HG03108 (cell line): ENCODE data around the gene SRD5A1.

Experiments
- ATAC-seq: cut with Tn5 transposase; IDR thresholded peaks from one replicate; pipeline ENCODE4 v1.9.1; 2021; ENCODE audit warnings: moderate library complexity; ENCODE audit not compliant: unreplicated experiment

Gene SRD5A1

GRCh38 chr5:6711409-6712141 is 78.3 kb downstream of the SRD5A1 start:
- no peak for ATAC-seq

DNA sequence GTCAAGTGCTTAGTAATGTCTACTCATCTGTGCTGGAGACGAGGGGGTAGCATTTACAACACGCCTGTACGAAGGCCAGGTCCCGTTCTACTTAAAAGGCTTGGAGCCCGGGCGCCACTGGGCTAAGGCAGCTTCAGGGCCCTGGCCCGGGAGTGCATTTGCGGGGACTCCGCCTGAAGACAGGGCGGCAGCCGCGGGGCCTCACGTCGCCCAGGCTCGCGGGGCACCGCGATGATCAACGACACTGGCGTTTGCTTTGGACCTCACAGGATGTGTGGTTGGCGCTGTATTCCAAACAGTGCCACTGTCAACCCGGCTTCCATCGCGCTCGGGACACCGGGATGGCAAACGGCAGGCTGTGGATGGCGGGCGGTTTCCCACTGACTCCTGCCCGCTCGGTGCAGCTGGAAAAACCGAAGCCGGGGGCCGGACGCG is 78.9 kb downstream of the SRD5A1 start:
- no peak for ATAC-seq

DNA sequence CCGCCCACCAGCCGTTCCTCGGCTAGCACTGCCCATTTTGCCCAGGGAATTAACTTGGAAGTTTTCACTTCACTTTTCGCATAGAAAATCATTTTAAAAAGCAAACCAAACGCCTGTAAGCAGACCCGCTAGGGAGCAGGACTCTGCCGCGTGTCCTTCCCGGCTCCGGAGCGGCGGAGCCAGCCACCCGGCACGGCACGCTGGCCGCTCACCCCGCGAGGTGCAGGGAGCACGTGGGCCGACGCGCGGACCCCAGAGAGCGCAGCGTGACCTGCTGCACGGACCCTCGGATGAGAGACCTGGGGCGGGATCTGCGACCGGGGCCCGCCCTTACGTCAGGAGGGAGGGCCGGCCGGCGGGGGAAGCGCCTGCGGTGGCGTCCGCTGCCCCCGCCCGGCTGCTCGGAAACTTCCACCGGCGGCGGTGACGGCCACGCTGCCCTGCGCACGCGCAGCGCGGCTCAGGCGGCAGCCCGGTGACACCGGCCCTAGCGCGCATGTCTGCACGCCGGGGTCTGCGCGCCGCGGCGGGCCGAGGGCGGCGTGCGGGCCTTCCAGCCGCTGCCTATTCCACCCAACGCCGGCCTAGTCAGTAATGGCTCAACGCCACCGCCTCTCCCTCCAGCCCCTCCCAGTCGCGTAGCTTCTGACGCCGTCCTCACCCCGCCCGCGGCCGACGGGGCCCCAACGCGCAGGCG is 79.5 kb downstream of the SRD5A1 start:
- peak; percentile 55 for ATAC-seq

GRCh38 chr5:6713274-6714225 is 80.3 kb downstream of the SRD5A1 start, which contains the start of gene TENT4A:
TSS of gene TENT4A (plus strand) at chr5:6713432. CDS start at chr5:6713984, 552 bp downstream.
- peak; percentile 9 for ATAC-seq

GRCh38 chr5:6714226-6715041 is 81.2 kb downstream of the SRD5A1 start:
- no peak for ATAC-seq

DNA sequence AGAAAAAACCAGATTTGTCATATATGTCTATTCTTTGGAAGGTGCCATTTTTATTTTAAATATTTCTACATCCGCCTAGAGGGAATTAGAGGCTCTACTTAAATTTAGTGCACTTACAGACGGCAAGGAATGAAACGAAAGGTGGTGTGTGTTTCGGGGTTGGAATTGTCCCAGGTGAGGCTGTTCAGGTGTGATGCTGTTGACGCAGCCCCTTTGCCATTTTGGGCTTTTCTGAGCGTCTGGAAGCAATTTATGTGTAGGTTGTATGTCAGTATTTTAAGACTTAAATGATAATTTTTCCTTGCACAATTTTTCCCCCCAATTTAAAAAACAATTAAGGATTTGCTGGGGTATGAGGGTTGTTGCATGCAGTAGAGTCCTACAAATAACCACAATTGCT is 82.0 kb downstream of the SRD5A1 start:
- ATAC-seq, result no peak

DNA sequence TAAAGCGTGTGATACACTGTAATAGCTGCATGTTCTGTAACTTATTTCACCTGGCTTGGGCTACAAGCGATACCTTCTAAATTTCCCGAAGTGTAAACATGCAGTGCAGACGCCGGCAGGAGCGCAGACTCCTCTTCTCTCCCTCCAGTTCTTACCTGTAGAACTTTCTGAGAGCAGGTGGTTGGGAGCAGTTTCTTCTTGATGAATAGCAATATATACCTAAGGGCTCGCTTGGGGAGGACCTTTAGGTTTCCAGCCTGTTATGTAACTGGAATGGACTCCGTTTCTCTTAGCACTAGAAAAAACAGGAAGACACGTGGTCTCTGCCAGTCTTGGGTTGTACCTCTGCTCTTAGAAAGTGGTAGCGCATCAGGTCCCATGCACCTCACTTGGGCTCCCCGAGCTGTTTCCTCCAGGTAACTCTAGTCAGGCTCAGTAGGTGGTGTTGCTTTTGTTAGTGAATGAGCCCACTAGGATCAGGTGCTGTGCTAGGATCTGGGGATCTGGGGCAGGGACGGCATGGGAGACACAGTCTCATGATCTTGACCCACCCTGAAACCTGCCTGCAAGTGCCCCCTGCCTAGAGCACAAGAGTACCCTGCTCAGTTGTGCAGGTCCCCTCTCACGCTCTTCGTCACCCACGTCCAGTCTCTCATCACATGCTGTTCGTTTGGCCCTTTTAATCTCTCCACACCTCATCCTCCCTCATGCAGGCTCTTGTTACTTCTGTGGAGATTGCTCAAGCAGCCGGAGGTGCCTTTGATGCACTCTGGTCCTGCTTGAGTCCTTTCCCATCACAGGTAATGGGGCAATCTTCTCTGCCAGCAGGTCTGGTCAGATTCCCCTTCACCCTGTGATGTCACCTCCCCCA is 82.8 kb downstream of the SRD5A1 start:
- no peak for ATAC-seq

DNA sequence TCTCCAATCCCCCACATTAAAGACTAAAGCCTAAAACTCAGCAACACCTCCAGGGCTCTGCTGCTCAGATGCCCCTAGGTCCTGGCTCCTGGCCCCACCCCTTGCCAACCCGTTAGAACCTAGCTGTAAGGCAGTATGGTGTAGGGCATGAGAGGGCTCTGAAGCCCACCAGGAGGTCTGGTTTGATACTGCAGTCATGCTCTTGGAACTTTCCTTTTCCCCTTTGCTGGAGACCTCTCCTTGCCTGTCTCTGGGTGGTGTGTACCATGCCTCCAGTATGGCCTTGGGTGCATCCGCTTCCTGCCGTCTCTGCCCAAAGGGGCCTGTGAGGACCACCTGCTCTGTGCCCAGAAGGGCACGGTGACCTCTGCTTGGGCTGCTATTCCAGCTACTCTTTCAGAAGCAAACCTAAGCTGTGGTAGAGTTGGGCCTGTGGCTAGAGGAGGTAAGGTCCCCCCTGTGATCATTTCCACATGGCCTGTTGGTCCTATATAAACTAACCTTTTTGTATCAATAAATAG is 83.4 kb downstream of the SRD5A1 start:
- ATAC-seq, result no peak

DNA sequence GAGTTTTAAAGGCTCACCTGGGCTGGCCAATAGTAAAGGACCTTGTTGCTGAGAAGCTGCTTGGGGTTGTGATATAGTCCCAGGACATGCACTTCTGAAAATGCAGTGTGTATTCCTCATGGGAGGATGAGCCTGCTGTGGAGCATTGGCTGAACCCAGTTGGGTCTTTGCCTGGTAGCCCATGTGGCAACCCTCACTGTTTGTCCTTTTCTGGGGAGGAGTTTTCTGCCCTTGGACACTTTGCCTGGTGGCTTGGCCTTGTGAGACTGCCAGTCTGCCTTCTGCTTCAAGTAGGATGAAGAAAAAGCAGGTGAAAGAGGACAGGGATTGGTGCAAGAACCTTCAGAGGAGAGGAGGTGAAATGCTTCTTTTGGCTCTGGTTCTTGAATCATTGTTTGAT is 84.0 kb downstream of the SRD5A1 start:
- ATAC-seq, result no peak

GRCh38 chr5:6717687-6718086 is 84.4 kb downstream of the SRD5A1 start:
- ATAC-seq, result no peak

GRCh38 chr5:6718161-6718681 is 85.0 kb downstream of the SRD5A1 start:
- no peak for ATAC-seq

- ATAC-seq, result no peak
These were observed 85.5 kb downstream of the SRD5A1 start for GRCh38 chr5:6718718-6719117.

DNA sequence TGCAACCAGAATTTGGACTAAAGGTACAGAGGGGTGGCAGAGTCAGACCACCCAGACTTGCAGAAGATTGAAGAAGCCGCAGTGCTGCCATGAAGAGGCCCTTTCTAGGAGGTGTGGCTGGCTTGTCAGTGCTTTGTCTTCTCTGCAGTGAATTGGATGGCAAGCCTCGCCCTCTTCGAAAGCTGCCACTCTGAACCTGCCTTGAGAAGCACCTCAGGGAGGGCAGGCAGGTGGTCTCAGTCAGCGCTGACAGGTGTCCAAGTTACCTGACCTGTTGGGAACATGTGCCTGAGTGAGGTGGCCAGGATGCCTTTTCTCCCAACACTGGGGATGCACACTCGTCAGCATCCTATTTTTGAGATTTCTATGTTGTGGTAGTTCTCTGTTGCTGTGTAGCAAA is 86.2 kb downstream of the SRD5A1 start:
- ATAC-seq, result no peak

DNA sequence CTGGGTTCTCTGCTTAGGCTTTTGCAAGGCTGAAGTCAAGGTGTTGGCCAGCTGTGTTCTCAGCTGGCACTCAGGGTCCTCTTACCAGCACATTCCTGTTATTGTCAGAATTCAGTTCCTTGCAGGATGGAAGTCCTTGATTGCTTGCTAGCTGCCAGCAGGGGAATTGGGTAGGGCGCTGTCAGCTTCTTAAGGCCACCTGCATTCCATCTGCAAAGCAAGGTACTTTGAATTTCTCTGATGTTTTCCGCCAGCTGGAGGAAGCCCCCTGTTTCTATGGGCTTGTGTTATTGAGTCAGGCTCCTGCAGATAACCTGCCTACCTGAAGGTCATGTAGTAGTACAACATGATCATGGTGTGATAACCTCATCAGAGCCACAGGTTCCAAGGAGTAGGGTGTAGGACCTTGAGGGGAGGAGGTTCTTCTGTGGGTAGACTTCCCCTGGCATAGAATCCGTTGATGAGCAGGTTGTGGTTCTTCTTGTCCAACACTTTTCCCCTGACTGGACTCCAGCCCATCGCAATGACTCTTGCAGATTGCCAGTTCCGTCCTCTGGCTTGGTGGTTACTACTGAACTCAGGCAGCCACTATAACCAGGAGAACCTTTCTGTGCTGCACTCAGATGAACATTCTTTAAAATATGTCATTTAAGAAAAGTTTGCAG is 86.8 kb downstream of the SRD5A1 start:
- no peak for ATAC-seq

DNA sequence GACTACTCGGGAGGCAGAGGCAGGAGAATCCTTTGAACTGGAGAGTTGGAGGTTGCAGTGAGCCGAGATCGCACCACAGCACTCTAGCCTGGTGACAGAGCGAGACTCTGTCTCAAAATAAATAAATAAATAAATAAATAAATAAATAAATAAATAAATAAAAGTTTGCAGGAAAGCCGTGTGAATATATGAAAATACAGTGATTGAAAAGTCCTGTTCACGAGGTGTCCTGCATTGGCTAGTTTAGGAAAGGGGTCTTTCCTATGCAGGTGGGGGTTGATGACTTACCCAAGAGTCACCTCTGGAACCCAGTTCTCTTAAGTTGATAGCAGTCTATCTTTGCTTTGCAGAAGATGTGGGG is 87.3 kb downstream of the SRD5A1 start:
- ATAC-seq, result no peak

GRCh38 chr5:6721442-6721841 is 88.2 kb downstream of the SRD5A1 start:
- ATAC-seq, result no peak

DNA sequence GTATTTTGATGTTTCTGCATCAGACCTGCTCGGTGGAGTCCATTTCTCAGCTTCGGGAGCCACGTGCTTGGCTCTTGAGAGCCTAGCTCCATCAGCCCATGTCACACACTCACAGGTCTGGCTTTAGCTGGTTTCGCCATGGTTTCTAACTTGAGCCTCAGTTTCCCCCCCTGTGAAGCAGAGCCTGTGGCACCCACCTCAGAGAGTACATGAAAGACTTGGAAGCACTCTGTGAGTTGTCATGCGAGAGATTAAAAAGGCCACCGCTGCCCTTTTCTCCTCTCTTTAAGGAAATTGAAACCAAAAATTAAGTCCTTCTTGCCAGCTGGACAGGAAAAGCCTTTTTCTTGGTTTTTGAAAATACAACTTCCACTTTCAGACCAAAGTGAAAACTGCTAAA is 88.8 kb downstream of the SRD5A1 start:
- ATAC-seq, result peak; percentile 35

- no peak for ATAC-seq
These were observed 90.0 kb downstream of the SRD5A1 start for GRCh38 chr5:6723122-6723815.
